Gastrocnemius medialis (tissue), 4 donors: Measurements from ENCODE around the gene CLDN6. TPM values are rescaled to one million over a fixed set of nuclear protein-coding genes. Genes with fewer than 3 reads are reported as not detected.
A peak's percentile ranks its signal among the peaks of the same experiment; 100 is the strongest.

Source experiments
- ATAC-seq, 2 donors: fragments of 150-250 bp; one replicate each; pipeline ENCODE4 v1.9.1; 2016
- DNase-seq, 2 donors: peaks; one replicate each; pipeline ENCODE4 v3.0.0-alpha.2; 2019
- H3K27ac ChIP-seq, 4 donors: fragments of 200-600 bp; sonication (generic); 1 replicate in 1 of 4; 2 replicates in 3 of 4; pipeline ENCODE4 v1.5.1; 2016 to 2018; ENCODE audit warnings: mild to moderate bottlenecking in 2 of 4, moderate library complexity in 1 of 4
- H3K27me3 ChIP-seq, 3 donors: fragments of 200-600 bp; sonication (generic) in 2 of 3; 1 replicate in 1 of 3; 2 replicates in 2 of 3; pipeline versions ENCODE4 v1.5.1 to v1.6.0; 2016 to 2019; ENCODE audit warnings: mild to moderate bottlenecking in 1 of 3, moderate library complexity in 1 of 3
- H3K36me3 ChIP-seq, 2 donors: fragments of 200-600 bp; sonication (generic) in 1 of 2; one replicate each; pipeline ENCODE4 v1.5.1; 2017 to 2018
- H3K4me1 ChIP-seq, 2 donors: fragments of 200-600 bp; sonication (generic) in 1 of 2; one replicate each; pipeline ENCODE4 v1.5.1; 2016 to 2017; ENCODE audit warnings: mild to moderate bottlenecking in 2 of 2
- H3K4me3 ChIP-seq, 4 donors: fragments of 200-600 bp; sonication (generic) in 3 of 4; 1 replicate in 1 of 4; 2 replicates in 3 of 4; pipeline ENCODE4 v1.5.1; 2016 to 2019; ENCODE audit warnings: mild to moderate bottlenecking in 2 of 4
- H3K9me3 ChIP-seq, 3 donors: fragments of 200-600 bp; sonication (generic) in 2 of 3; 1 replicate in 1 of 3; 2 replicates in 2 of 3; pipeline ENCODE4 v1.5.1; 2016 to 2019
- POLR2A ChIP-seq, 2 donors: fragments of 450-650 bp; IDR thresholded peaks; one replicate each; pipeline ENCODE4 v1.6.1; 2017; ENCODE audit warnings: antibody characterized with exemption in 2 of 2, mild to moderate bottlenecking in 2 of 2, moderate library complexity in 2 of 2
- in situ Hi-C, 4 donors: fragments of 200-750 bp; cut with MboI; loops; one replicate each; pipeline versions ENCODE4 v1.15.0 to v1.8.0; 2017; ENCODE audit warnings: low sequenced_read_pairs in 4 of 4
- intact Hi-C: fragments of 100-400 bp; cut with DNase I; formaldehyde crosslinking; loops from one replicate; pipeline ENCODE4 v1.15.1; 2023; ENCODE audit warnings: low total_unique reads
- total RNA-seq, 4 donors: library from RNA; depleted of rRNA; stranded (reverse); fragments of >200 nt; gene quantifications; one replicate each; pipeline versions ENCODE4 v1.1.0 to v1.2.3, GENCODE V29; 2016
- TF ChIP-seq, protein P1 (sequence below), 5 experiments: fragments of 450-650 bp in 3 of 5; fragments of 200-600 bp in 2 of 5; sonication (generic) in 2 of 5; IDR thresholded peaks in 4 of 5; conservative IDR thresholded peaks in 1 of 5; 1 replicate in 4 of 5; 2 replicates in 1 of 5; pipeline ENCODE4 v1.5.1; 2016 to 2019; ENCODE audit warnings: antibody characterized with exemption in 5 of 5, mild to moderate bottlenecking in 3 of 5, moderate library complexity in 3 of 5

CLDN6 gene, protein sequence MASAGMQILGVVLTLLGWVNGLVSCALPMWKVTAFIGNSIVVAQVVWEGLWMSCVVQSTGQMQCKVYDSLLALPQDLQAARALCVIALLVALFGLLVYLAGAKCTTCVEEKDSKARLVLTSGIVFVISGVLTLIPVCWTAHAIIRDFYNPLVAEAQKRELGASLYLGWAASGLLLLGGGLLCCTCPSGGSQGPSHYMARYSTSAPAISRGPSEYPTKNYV
- total RNA-seq: under 1 TPM in 1 of 4 donors, not detected in 3; 0.55 TPM

DNA sequence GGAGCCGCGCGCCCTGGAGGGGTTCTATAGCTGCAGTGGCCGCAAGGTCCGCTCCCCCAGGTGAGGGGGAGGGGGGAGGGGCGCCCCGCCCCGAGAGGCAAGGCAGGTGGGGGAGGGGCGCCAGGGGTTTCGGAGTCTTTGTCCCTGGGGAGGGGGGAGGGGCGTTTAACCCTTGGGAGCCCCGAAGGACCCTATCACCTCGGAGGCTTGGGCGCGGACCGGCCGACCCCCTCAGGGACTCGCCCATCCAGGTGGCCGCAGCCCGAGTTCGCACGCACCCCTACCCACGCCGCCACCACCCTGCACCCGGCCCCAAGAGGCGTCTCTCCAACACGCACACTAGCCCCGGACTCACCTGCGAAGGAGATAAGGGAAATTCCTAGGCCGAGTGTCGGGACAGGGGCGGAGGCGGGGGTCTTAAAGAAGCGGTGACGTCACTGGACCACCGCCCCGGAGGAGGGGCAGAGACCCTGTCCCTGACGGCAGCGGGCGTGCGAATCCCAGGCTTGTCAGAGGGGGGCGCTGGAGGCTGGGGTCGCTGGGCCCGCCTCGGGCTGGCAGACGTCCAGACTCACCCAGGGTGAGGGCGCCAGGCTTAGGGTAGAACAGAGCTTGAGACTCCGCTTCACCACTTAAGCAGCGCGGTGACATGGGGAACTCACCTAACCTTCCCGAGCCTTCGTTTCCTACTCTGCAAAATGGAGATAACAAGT lies at the start of gene CLDN6:
Gene CLDN6, minus strand, starts transcription at position 390 of the 713 bp plus-strand sequence. CDS start 2,162 bp downstream, outside the sequence.
- H3K27me3 ChIP-seq: peaks cover 25 to 40% (median 28%) of the 10 kb centered on the region in 3 donors
- TF ChIP-seq, protein P1, sequence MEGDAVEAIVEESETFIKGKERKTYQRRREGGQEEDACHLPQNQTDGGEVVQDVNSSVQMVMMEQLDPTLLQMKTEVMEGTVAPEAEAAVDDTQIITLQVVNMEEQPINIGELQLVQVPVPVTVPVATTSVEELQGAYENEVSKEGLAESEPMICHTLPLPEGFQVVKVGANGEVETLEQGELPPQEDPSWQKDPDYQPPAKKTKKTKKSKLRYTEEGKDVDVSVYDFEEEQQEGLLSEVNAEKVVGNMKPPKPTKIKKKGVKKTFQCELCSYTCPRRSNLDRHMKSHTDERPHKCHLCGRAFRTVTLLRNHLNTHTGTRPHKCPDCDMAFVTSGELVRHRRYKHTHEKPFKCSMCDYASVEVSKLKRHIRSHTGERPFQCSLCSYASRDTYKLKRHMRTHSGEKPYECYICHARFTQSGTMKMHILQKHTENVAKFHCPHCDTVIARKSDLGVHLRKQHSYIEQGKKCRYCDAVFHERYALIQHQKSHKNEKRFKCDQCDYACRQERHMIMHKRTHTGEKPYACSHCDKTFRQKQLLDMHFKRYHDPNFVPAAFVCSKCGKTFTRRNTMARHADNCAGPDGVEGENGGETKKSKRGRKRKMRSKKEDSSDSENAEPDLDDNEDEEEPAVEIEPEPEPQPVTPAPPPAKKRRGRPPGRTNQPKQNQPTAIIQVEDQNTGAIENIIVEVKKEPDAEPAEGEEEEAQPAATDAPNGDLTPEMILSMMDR (IDR thresholded peaks at IDR 0.05 in 4 of 5, conservative IDR thresholded peaks at IDR 0.05 in 1 of 5): peak in 2 of 5 experiments; percentile 15 to 17
- TF ChIP-seq POLR2A (IDR thresholded peaks at IDR 0.05): no peak
- peaks cover 16 to 33% of the 10 kb centered on the region in 2 donors for H3K4me1 ChIP-seq
- H3K36me3 ChIP-seq: no peaks in the 10 kb centered on the region
- no peak within 1 kb of the TSS for H3K27ac ChIP-seq
- DNase-seq: no peak
- intact Hi-C loops: no loop called here
- in situ Hi-C loops: no loop called here
- ATAC-seq: no peak
- no peaks in the 10 kb centered on the region for H3K9me3 ChIP-seq
- H3K4me3 ChIP-seq: no peak within 1 kb of the TSS

DNA sequence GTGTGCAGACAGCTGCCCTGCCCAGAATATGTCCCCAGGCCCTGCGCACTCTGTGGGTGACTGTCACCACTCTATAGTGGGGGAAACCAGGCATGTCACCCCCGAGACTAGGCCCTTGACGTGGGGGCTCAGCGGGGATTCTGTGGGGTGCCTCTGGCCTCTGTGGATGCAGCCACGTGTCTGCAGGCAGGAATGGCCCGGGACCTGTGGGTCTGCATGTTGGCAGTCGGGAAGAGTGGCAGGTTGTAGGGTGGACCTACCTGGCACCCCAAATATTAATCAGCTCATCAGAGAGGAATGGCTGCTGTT lies 48.4 kb upstream of the CLDN6 start:
- no peak for ATAC-seq
- H3K36me3 ChIP-seq: no peaks in the 10 kb centered on the region
- no peak for TF ChIP-seq POLR2A (IDR thresholded peaks at IDR 0.05)
- TF ChIP-seq, protein P1 (IDR thresholded peaks at IDR 0.05 in 4 of 5, conservative IDR thresholded peaks at IDR 0.05 in 1 of 5): no peak
- in situ Hi-C loops: loop anchor here in 2 of 4 donors (10.0 kb wide), 2 partner anchors 58 to 98 kb away; no protein-coding TSS in a partner anchor
- no peak for DNase-seq
- H3K4me3 ChIP-seq: peak overlapping the region in 3 of 4 donors; percentile 37 to 61 (median 54)
- intact Hi-C loops: no loop called here
- no peaks in the 10 kb centered on the region for H3K9me3 ChIP-seq
- peaks cover 24 to 25% of the 10 kb centered on the region in 2 donors for H3K4me1 ChIP-seq
- H3K27me3 ChIP-seq: no peaks in the 10 kb centered on the region
- H3K27ac ChIP-seq: peak overlapping the region; percentile 75 to 85 (median 78)

DNA sequence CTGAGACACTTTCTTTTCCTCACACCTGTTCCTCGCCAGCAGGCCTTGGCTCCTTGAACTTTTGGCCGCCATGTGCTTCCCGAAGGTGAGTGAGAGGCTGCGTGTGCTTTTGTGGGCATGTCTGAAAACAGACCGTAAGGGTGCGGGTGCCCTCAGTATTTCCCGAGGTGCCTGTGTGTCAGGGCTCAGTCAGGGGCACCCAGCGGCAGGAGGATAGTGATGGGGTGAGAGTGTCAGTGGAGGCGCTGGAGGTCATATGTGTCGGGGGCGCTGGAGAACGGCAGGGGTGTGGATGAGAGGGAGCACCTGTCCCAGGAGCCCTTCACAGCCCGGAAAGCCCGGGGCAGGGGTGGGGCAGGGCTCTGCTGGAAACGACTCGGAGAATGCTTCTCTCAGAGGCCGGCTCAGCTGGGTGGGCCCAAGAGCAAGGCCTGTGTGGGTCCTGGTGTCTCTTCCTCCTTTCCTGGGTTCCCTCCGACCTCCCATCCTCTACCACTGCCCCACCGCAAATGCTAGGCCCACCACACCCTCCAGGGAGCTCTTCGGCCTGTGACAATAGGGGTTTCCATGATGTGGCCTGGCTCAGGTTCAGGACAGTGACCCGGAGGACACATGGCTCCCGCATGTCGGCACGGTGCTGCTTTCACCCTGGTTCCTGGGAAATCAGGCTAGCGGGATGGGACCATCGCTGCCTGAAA lies 47.9 kb upstream of the CLDN6 start:
- H3K27ac ChIP-seq: peak overlapping the region; percentile 75 to 85 (median 78)
- in situ Hi-C loops: loop anchor here in 2 of 4 donors (10.0 kb wide), 2 partner anchors 59 to 99 kb away; no protein-coding TSS in a partner anchor
- intact Hi-C loops: no loop called here

DNA sequence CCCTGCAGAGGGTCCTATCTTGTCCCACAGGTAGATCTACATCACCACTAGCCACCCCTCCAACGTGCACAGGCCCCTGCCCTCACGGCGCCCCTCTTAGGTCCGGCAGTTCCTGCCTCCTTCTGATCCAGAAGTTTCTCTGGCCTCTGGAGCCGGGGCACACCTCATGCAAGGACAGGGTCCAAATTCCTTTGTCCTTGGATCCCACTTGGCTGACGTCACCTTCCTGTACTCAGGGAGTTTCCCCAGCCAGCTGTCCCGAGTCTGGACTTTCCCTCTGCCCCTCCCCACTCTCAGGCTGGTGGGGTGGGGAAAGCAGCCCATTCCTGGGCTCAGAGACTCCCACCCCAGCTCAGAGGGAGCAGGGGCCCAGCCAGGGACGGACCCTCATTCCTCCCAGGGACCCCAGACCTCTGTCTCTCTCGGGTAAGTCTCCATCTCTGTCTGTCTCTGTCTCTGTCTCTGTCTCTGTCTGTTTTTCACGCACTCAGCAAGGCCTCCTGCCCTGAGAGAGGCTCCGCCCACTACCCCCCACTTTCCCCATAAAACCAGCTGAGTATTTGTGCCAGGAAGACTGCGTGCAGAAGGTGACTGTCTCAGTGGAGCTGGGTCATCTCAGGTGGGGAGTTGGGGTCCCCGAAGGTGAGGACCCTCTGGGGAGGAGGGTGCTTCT lies 47.2 kb upstream of the CLDN6 start, which contains the start of gene IL32:
Gene IL32, plus strand, starts transcription at position 572 of the 673 bp plus-strand sequence. CDS start 172 bp downstream, outside the sequence.
- in situ Hi-C loops (loop anchor here in 2 of 4 donors (10.0 kb wide), 2 partner anchors 60 to 100 kb away; no protein-coding TSS in a partner anchor), intact Hi-C loops (no loop called here)
- TF ChIP-seq, protein P1 (IDR thresholded peaks at IDR 0.05 in 4 of 5, conservative IDR thresholded peaks at IDR 0.05 in 1 of 5): no peak
- peak; percentile 23 to 58 for TF ChIP-seq POLR2A (IDR thresholded peaks at IDR 0.05)
- H3K36me3 ChIP-seq: no peaks in the 10 kb centered on the region
- H3K4me3 ChIP-seq: peak within 1 kb of the TSS; percentile 37 to 61 (median 49)
- peaks cover 35 to 36% of the 10 kb centered on the region in 2 donors for H3K4me1 ChIP-seq
- DNase-seq (peak; percentile 36 to 68), ATAC-seq (peak; percentile 70)
- peak within 1 kb of the TSS; percentile 75 to 85 (median 78) for H3K27ac ChIP-seq
- no peaks in the 10 kb centered on the region for H3K27me3 ChIP-seq
- no peaks in the 10 kb centered on the region for H3K9me3 ChIP-seq

More for the DNA sequence above, 47.9 kb upstream of the CLDN6 start:
- ATAC-seq (no peak), DNase-seq (no peak)
- Histone ChIP-seq H3K4me3 (peak overlapping the region; percentile 37 to 61 (median 49)), H3K4me1 (peaks cover 28 to 29% of the 10 kb centered on the region in 2 donors), H3K27me3 (no peaks in the 10 kb centered on the region), H3K9me3 (no peaks in the 10 kb centered on the region), H3K36me3 (no peaks in the 10 kb centered on the region)
- TF ChIP-seq, protein P1 (IDR thresholded peaks at IDR 0.05 in 4 of 5, conservative IDR thresholded peaks at IDR 0.05 in 1 of 5): no peak
- no peak for TF ChIP-seq POLR2A (IDR thresholded peaks at IDR 0.05)
